CD4-positive, alpha-beta T cell treated with Interleukin-10 for 1 hour (primary cell): Measurements from ENCODE around the gene DGKA.
"Not testable (repeated sequence)": the region's sequence is repeated elsewhere in the genome, so short reads cannot be mapped to it uniquely, and the experiment has no call there.

ENCODE experiments used
- DNase-seq: peaks from one replicate; pipeline ENCODE4 v3.0.0-alpha.2; 2020

The DGKA gene

DNA sequence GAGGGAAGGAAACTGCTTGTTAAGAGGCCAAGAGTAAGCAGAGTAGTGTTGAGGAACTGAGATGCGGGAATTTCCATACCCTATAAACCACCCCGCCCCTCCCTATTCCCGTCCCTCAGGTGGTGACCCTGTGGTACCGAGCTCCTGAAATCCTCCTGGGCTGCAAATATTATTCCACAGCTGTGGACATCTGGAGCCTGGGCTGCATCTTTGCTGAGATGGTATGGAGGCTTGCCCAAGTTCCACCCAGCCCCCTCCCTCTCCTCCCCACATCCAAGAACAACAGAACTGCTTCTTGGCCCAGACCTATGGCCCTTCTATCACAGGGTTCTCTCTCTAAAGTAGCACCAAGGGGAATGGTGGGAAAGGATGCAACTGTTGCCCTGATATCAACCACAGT is 38.4 kb downstream of the DGKA start:
- DNase-seq = no peak

DNA sequence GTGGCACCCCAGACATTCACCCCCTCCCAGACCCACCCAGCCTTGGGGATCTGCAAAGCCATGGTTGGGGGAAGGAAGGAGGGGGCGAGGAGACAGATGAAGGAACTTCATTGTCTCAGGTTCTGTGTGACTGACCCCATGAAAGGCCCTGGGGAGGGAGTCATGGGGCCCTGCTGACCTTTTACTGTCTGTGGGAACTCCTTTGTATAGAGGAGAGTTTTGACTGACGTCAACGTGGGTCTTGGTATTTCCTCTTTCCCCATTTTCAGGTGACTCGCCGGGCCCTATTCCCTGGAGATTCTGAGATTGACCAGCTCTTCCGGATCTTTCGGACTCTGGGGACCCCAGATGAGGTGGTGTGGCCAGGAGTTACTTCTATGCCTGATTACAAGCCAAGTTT is 39.8 kb downstream of the DGKA start:
- no peak for DNase-seq

DNA sequence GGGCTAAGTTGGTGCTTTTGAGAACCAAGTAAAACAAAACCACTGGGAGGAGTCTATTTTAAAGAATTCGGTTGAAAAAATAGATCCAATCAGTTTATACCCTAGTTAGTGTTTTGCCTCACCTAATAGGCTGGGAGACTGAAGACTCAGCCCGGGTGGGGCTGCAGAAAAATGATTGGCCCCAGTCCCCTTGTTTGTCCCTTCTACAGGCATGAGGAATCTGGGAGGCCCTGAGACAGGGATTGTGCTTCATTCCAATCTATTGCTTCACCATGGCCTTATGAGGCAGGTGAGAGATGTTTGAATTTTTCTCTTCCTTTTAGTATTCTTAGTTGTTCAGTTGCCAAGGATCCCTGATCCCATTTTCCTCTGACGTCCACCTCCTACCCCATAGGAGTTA is 41.1 kb downstream of the DGKA start:
- no peak for DNase-seq

DNA sequence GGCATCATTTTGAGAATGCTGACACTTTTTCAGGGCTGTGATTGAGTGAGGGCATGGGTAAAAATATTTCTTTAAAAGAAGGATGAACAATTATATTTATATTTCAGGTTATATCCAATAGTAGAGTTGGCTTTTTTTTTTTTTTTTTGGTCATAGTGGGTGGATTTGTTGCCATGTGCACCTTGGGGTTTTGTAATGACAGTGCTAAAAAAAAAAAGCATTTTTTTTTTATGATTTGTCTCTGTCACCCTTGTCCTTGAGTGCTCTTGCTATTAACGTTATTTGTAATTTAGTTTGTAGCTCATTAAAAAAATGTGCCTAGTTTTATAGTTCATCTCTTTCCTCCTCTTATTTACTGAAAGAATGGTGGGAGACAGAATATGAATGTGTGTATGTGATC is 41.5 kb downstream of the DGKA start:
- no peak for DNase-seq

DNA sequence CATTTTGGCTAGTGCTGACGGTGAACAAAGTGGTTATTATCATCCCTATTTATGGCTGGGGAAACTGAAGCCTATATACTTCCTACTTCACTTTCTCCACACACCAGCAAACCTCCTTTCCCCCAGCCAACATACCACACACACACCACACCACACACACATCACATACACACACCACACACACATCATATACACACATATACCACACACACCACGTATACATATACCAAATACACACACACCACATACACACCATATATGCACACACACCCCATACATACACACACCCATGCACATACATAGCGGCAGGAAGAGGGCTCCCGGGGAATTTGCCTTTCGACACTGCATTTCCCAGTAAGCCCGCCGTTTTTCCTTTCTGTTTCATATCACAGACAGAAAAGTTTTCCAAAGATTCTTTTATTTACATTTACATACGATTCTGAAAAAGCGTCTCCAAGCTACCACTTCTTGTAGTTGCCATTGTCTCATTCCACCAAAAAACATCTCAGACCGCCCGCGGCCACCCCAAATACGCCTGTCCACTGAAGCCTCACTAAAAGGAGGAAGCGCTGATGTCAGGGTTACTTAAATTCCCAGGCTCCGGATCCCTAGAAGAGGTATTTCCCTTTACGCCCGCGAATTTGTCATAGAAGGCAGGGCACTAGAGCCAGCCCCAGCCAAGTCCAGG is 42.1 kb downstream of the DGKA start:
- peak; percentile 51 for DNase-seq

DNA sequence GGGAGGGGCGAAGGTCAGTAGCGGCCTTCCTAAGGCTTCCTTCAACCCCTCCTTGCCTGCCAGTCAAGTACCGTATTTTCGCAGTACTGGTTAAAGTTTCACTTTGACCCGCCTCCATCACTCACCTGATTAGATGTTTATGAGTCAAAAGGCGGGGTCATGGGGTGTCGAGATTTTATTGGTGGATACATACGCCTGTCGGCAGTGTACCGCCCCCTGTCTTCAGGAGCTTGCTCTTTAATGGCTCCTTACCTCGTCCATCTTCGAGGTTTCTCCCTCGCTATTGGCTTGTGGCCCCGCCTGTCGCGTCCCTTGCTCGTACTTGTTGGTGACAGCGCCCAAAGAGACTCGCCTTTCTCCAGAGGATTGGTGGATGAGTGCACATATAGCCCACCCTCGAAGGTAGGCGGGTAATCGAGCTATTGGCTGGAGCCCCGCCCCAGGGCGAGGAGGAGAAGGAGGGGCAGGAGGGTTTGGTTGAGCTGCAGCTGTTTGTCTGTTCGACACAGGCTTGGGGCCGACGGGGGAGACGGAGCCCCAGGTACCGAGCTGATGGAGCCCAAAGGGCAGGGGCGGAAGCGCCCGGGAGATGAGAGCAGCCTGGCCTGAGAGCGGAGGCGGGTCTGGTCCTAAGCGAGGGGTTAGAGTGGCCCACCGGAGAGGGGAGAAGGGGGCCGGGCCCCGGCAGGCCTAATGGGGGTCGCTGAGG is 42.8 kb downstream of the DGKA start, which contains the start of gene RAB5B:
TSS of gene RAB5B (plus strand) at position 480 of the 709 bp plus-strand sequence. CDS start 12,883 bp downstream, outside the sequence.
- DNase-seq = peak; percentile 100

DNA sequence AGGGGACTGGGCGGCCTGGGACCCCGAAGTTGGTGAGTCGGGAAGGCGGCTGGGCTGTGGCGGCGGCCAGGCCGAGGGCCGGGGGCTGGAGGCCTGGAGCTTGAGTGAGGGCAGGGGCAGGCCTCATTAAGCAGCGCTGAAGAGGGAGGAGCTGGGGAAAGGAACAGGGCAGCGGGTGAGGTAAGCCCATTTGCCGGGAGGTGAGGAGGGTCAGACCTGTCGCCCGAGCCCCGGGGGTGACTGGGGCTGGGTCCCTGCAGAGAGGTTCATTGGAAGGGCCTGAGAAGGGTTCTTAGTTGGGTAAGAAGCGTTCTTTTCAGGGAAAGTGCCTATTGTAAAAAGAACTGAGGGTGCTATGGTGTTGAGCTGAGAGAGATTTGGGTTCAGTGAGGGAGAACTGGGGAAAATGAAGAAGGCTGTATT is 43.4 kb downstream of the DGKA start:
- DNase-seq = peak; percentile 41

DNA sequence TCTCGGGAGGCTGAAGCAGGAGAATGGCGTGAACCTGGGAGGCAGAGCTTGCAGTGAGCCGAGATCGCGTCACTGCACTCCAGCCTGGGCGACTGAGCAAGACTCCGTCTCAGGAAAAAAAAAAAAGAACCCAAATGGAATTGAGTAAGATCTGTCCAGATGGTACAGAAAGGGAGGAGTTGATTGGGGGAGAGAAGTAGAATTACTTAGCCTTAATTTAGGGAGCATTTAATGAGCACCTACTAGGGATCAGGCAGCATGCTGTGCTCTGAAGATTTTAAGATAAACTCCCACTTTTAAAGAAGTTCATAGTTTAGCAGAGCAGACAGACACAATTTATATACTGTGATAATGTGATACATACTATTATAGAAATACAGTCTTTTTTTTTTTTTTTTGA is 47.4 kb downstream of the DGKA start:
- no peak for DNase-seq

DNA sequence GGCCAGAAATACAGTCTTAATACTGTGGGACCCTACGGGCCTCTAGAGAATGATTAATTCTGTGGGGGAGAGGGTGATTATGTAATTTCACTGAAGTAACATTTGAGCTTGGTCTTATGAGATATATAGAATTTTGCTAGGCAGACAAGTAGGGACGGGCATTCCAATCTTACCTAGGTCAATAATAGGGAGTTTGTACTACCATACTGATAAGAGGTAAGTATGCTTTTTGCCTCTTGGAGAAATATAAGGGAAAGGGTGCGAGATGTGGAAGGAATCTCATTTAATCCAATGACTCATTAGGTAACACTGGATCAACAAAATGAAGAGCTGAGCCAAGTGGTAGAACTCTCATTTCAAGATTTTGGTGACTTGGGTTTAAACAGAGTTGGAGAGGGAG is 48.1 kb downstream of the DGKA start:
- no peak for DNase-seq

DNA sequence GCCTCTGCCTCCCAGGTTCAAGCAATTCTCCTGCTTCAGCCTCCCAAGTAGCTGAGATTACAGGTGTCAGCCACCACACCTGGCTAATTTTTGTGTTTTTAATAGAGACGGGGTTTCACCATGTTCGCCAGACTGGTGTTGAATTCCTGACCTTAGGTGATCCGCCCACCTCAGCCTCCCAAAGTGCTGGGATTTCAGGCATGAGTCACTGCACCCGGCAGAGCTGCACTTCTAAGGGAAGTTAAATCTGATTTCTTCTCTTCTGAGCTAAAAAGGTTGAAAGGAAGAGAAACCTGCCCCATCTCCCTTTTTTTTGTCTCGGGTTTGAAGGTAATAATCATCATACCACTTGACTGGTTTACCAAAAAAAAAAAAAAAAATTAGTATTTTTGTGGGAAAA is 50.9 kb downstream of the DGKA start:
- DNase-seq = not testable (repeated sequence)

DNA sequence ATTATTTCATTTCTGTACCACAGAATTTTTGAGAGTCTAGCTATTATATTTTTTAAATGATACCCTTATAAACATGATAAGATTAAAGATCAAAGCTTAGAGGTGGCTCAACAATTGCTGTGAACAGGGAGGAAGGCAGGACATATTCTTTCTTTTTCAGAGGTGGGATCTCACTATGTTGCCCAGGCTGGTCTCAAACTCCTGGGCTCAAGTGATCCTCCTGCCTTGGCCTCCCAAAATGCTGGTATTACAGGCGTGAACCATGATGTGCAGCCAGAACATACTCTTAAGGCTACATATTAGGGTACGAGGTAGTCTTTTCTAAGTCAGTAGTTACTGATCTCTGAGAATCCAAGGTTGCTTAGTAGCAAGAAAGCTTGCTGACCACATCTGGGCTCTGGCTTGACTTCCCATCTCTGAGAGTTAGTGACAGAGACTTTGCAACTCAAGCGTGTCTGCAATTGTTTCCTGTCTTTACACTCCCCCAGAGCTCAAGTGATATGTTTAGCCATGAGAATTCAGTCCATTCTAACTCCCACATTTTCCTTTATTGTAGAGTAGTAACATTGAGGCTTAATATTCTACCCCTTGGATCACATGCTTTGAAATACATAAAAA is 51.5 kb downstream of the DGKA start:
- DNase-seq = no peak

DNA sequence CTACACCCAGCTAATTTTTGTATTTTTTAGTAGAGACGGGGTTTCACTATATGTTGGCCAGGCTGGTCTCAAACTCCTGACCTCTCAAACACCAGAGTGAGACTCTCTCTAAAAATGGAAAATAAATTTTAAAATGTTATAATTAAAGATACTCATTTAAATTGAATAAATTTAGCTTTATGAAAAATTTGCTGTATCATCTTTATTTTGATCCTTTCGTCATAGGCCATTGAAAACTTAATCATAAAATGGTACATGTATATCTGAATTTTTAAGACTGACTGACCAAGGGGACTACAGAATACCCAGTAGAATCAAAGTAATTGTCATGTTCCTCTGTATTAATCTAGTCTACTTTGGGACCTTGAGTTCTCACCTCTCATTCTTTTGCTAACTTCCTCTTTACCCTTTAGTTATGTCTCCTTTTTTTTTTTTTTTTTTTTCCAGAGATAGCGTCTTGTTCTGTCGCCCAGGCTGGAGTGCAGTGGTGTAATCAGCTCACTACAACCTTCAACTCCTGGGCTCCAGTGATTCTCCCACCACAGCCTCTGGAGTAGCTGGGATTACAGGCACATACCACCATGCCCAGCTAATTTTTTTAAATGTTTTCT is 52.4 kb downstream of the DGKA start:
- DNase-seq = no peak

DNA sequence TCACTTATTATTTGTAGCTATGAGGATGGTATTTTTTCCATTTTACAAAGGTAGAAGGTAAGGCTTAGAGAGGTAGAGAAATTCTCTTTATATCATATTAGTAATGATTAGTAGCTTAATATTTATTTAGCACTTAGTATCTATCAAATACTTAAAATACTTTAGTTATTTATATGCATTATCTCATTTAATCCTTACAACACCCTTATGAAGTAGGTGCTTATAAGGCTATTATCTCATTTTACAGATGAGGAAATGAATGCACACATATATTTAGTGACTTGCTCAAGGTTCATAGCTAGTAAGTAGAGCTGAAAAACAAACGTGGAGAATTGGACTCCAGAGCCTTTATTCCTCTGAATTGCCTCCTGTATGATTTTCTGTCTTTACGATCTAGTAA is 53.9 kb downstream of the DGKA start:
- no peak for DNase-seq

DNA sequence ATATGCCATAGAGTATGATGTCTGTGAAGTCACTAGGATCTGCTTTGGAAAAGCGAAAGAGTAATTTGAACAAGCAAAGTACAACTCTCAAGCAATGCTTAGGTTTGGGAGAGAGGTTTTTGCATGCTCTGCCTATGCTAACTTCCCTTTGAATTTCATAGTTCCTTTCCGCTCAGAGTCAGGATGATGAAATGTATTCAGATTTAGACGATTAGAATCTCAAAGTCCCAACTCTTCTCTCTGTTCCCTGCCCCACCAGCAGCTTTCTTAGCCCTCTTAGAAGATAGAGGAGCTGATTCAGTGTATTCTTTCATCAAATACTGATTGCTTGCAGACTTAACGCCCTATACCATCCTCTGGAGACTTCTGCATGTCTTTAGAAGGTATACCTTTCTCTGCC is 54.4 kb downstream of the DGKA start:
- DNase-seq = no peak

DNA sequence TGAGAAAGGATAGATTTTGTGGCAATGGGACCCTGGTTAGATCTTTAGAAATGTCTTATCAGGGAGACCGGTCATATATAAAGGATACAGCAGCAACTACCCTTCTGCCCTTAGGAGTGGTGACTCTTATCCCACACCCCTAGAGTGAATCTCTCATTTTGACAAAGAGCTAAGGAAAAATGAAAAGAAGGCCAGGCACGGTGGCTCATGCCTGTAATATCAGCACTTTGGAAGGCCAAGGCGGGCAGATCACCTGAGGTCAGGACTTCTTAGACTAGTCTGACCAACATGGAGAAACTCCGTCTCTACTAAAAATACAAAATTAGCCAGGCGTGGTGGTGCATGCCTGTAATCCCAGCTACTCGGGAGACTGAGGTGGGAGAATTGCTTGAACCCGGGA is 55.0 kb downstream of the DGKA start:
- DNase-seq = not testable (repeated sequence)

DNA sequence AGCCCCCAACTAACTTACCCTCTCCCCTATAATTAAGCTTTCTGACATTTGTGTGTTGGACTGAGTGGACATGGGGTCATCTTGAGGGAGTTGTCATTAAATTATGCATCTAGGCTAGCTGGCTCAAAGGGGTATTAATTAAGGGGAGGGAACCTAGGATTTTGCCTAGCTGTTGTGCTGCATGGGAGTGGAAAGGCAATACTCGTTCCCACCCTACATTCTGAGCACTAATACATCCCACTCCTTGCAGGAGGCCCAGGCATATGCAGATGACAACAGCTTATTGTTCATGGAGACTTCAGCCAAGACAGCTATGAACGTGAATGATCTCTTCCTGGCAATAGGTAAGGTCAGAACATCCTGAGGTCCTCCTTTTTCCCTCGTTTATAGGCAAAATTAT is 60.1 kb downstream of the DGKA start:
- no peak for DNase-seq

DNA sequence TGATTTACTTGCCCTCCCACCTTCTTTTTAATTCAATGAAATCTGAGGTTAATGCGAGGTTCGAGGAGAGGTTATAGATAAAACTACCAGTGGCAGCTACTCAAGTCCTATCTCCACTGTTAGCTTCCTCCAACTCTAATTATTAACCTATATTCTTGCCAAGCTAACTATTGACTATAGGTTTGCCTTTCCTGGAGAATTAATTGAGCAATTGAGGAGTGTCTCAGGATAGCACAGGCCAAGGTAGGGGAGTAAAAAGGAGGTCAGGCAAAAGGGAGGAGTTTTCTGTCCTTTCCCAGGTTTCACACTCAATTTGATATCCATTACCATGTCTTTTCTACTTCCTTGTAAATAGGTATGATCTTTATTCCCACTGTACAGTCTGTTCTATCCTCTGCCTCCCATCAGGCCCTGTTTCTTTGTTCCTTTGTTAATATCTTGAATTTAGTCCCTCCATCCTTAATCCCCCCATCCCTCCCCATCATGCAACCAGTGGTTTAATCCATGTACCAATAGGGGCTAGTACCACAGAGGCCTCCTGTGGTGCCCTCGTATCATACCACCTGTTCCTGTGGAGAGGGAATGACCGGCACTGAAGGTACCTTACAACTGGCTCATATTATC is 62.4 kb downstream of the DGKA start:
- no peak for DNase-seq

DNA sequence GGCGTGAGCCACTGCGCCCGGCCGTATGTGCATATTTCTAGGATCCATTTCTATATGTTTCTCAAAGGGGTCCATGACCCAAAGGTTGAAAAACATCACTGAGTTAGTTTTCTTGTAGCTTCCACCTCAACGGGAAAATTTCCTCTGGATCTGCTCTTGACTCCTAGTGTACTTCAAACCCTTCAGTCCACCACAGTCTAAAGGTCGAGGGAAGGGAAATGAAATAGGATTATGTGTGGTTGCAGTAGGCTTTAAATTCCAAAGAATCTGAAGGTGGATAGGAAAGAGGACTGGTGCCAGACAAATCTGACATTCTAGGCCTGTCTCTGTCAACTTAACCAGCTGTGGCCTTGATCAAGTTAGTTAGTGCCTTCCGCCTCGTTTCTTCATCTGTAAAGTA is 64.4 kb downstream of the DGKA start:
- no peak for DNase-seq

DNA sequence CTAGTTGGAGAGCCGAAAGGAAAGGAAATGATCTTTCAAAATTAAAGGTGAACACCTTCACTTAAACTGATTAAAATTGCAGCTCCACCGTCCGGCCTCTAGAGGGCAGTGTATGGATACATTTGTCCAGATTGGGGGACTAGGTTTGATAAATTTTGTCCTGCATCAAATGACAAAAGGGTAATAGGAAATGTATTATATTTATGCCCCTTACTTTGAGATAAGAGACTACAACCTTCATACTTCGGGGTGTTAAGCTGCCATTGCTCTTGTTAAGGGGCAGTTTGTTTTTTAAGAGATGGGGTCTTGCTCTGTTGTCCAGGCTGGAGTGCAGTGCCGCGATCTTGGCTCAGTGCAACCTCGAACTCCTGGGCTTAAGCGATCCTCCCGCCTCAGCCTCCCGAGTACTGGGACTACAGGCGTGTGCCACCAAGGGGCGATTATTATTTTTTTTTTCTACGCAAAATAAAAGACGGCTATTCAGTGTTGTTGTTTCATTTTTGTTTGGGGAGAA is 65.3 kb downstream of the DGKA start:
- DNase-seq = peak; percentile 85

DNA sequence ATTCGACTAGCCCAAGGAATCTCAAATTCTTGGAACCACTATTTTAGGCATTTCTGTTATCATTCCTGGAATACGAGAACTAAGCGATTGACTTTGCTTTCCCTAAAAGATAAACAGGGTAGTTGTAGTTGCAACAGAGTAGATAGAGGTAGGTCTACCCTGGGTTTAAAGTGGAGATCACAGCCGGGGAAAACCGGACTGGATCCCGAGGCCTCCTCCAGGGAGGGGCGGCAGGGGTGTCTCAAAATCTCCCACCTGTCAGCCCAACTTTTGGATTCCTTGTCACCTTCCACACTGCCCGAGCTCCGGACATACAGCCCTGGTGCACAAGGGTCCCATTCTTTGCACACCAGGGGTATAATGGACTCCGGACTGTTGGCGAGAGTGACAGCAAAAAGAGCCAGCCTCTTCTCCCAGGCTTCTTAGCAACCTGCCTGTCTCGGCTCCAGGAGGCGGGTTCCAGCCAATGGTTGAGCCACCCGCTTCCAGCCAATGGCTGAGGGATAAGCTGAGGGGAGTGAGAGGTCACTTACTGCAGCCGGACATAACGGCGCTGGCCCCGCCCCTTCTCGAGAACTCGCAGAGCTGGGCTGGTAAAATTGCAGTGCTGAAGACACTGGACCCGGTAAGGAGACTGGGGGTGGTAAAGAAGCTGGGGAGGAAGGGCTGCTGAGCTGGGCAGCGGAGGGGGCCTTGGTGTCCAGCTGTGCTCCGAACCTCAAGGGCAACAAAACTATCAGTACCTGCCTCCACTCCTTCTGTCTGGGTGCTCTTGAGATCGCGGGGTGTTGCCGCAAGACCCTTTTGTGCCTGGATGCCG is 66.0 kb downstream of the DGKA start, which contains the start of gene SUOX:
TSS of gene SUOX (plus strand) at position 562 of the 820 bp plus-strand sequence. CDS start 4,946 bp downstream, outside the sequence.
- peak; percentile 45 for DNase-seq

DNA sequence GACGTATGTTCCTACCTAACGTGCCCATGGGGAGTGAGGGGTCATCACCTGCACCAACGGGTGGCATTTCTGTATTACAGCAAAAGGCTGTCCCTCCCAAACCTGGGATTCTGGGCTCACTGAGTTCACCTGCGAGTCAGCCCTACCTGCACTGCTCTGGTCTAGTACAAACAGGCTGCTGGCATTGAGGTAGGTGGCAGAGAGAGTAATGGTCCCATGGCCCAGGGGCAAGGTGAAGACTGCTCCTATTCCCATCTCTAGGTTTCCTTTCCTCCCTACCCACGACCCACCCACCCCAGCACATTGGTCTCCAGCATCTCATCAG is 66.5 kb downstream of the DGKA start:
- no peak for DNase-seq

DNA sequence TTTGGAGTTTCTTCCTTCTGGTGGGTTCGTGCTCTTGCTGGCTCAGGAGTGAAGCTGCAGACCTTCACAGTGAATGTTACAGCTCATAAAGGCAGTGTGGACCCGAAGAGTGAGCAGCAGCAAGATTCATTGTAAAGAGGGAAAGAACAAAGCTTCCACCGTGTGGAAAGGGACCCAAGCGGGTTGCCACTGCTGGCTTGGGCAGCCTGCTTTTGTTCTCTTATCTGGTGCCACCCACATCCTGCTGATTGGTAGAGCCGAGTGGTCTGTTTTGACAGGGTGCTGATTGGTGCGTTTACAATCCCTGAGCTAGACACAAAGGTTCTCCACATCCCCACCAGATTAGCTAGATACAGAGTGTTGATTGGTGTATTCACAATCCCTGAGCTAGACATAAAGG is 68.6 kb downstream of the DGKA start:
- peak; percentile 19 for DNase-seq
